K562 (cell line): Measurements from ENCODE around the gene MMP28. TPM values are rescaled to one million over a fixed set of nuclear protein-coding genes. Genes with fewer than 3 reads are reported as not detected.
A peak's percentile ranks its signal among the peaks of the same experiment; 100 is the strongest.

ENCODE experiments used
- BRD9 ChIP-seq: fragments of 450-650 bp; IDR thresholded peaks from 2 replicates; pipeline ENCODE4 v1.6.1; 2018; ENCODE audit warnings: low read depth; ENCODE audit not compliant: partially characterized antibody
- CBX5 ChIP-seq: IDR thresholded peaks from 2 replicates; pipeline ENCODE4 v1.6.1; 2014; ENCODE audit warnings: low read depth, borderline replicate concordance
- DACH1 ChIP-seq: fragments of 450-650 bp; IDR thresholded peaks from 2 replicates; pipeline ENCODE4 v1.6.1; 2018; ENCODE audit not compliant: partially characterized antibody
- ELF2 ChIP-seq: fragments of 250-450 bp; sonication (Bioruptor Pico); IDR thresholded peaks from 2 replicates; pipeline ENCODE4 v1.5.0; 2021; ENCODE audit warnings: mild to moderate bottlenecking
- PHF20 ChIP-seq: fragments of 450-650 bp; IDR thresholded peaks from 2 replicates; pipeline ENCODE4 v1.6.1; 2018; ENCODE audit not compliant: partially characterized antibody
- RBFOX2 ChIP-seq: fragments of 200-400 bp; formaldehyde crosslinking; IDR thresholded peaks from 2 replicates; pipeline ENCODE4 v1.6.1; 2017; ENCODE audit warnings: low read depth, mild to moderate bottlenecking, low read length, moderate library complexity
- RFX1 ChIP-seq: fragments of 450-650 bp; IDR thresholded peaks from 2 replicates; pipeline ENCODE4 v1.6.1; 2016; ENCODE audit warnings: mild to moderate bottlenecking, moderate library complexity
- RFX5 ChIP-seq: IDR thresholded peaks from 2 replicates; pipeline ENCODE4 v1.6.1; 2011; ENCODE audit warnings: low read depth, mild to moderate bottlenecking, improper control_type of control experiment, low read length
- SMARCC2 ChIP-seq: fragments of 450-650 bp; IDR thresholded peaks from 2 replicates; pipeline ENCODE4 v1.6.1; 2017; ENCODE audit warnings: antibody characterized with exemption, moderate library complexity, mild to moderate bottlenecking, low read depth
- SP1 ChIP-seq: sonication (generic); formaldehyde crosslinking; IDR thresholded peaks from 2 replicates; pipeline ENCODE4 v1.8.1; 2022; ENCODE audit warnings: mild to moderate bottlenecking, missing genetic modification reagents
- TGIF2 ChIP-seq: sonication (generic); formaldehyde crosslinking; IDR thresholded peaks from 2 replicates; pipeline ENCODE4 v1.8.1; 2022; ENCODE audit warnings: mild to moderate bottlenecking, missing genetic modification reagents, moderate library complexity
- ZNF316 ChIP-seq: fragments of 450-650 bp; IDR thresholded peaks from 2 replicates; pipeline ENCODE4 v1.6.1; 2016
- ZNF695 ChIP-seq: fragments of 450-650 bp; formaldehyde crosslinking; IDR thresholded peaks from 2 replicates; pipeline ENCODE4 v1.4.0; 2020; ENCODE audit warnings: mild to moderate bottlenecking, moderate library complexity
- polyA plus RNA-seq, 8 experiments: library from polyadenylated mRNA; depleted of rRNA in 4 of 8; stranded (reverse) in 5 of 8; unstranded in 3 of 8; fragments of >200 nt; fragmentation: Nextera tagmentation in 2 of 8; fragmentation: Illumina TruSeq in 1 of 8; extraction: Ambion mirVana in 2 of 8; extraction: Trizol in 1 of 8; gene quantifications; 2 replicates each; pipeline versions ENCODE4 v1.2.1 to v1.2.3, GENCODE V29; 2011 to 2014; ENCODE audit warnings: inconsistent platforms in 1 of 8, missing spikeins in 1 of 8
- total RNA-seq, 7 experiments: library from RNA; depleted of rRNA in 6 of 7; stranded (reverse); fragments of >200 nt in 6 of 7; fragmentation: Illumina TruSeq in 2 of 7; extraction: Trizol in 2 of 7; gene quantifications; 2 replicates each; pipeline versions ENCODE4 v1.2.1 to v1.2.3, GENCODE V29; 2011 to 2021; ENCODE audit warnings: low replicate concordance in 1 of 7
- TF ChIP-seq, protein P1 (sequence below): sonication (generic); formaldehyde crosslinking; IDR thresholded peaks from 2 replicates; pipeline ENCODE4 v1.8.0; 2022; ENCODE audit warnings: mild to moderate bottlenecking, missing genetic modification reagents

Gene MMP28
- total and polyA plus RNA-seq, 9 of the 15 experiments (the other 6 are each of a cell fraction or from before 2014, with no cell fraction given) = not detected

DNA sequence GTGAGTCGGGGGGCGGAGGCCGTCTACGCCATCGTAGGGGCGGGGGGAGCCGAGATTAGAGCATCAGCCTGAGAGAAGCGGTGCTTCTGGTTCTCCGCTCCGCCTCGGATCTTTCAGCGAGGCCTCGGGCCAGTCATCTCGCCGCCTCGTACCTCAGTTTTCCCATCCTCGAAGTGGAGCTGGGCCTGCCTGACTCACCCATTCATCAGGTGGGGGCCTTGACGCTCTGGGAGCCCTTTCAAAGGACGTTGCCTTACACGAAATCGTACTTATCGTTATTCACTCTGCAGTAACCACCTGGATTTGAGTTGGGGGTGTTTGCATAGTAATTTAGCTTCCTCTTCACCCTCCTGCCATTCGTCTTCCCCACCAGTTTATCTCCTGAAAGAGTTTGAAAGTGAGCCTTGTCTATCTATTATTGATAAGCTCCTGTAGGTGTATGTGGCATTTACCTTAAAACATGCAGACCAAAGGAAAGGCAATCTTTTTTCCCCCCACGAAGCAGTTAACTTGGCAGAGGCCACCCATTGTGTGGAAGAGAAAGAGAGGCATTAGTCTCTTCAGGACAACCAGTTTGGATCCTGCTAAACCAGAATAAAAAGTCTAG lies 14.5 kb upstream of the MMP28 start (continued):
- TF ChIP-seq, protein P1, sequence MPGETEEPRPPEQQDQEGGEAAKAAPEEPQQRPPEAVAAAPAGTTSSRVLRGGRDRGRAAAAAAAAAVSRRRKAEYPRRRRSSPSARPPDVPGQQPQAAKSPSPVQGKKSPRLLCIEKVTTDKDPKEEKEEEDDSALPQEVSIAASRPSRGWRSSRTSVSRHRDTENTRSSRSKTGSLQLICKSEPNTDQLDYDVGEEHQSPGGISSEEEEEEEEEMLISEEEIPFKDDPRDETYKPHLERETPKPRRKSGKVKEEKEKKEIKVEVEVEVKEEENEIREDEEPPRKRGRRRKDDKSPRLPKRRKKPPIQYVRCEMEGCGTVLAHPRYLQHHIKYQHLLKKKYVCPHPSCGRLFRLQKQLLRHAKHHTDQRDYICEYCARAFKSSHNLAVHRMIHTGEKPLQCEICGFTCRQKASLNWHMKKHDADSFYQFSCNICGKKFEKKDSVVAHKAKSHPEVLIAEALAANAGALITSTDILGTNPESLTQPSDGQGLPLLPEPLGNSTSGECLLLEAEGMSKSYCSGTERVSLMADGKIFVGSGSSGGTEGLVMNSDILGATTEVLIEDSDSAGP (CRISPR knock-in tag) = no peak
- TF ChIP-seq TGIF2 (CRISPR knock-in tag) = no peak
- no peak for TF ChIP-seq RFX1
- no peak for TF ChIP-seq PHF20
- TF ChIP-seq SP1 (CRISPR knock-in tag) = 0 out of 2 replicates have a peak, but pooled peaks have one; percentile 3
- TF ChIP-seq BRD9 = no peak
- TF ChIP-seq CBX5 = no peak
- TF ChIP-seq ZNF695 (CRISPR knock-in tag) = no peak
- TF ChIP-seq SMARCC2 = no peak
- TF ChIP-seq DACH1 = no peak
- 0 out of 2 replicates have a peak, but pooled peaks have one; percentile 0 for TF ChIP-seq ZNF316
- TF ChIP-seq RFX5 = no peak
- TF ChIP-seq ELF2 (CRISPR knock-in tag) = no peak
- TF ChIP-seq RBFOX2 = peak; percentile 62
